ENCODE results near the gene SERINC4. TPM values are rescaled to one million over a fixed set of nuclear protein-coding genes. Genes with fewer than 3 reads are reported as not detected.
A peak's percentile ranks its signal among the peaks of the same experiment; 100 is the strongest.

SERINC4 gene
- total and polyA plus RNA-seq, 8 donors: 0.37 to 0.55 TPM; not detected in 6

- peak overlapping the region; percentile 63 to 99 (median 86) for H3K4me3 ChIP-seq
- H3K4me1 ChIP-seq: peaks cover 31 to 64% (median 59%) of the 10 kb centered on the region in 4 donors
- intact Hi-C loops (cut with DNase I; ENCODE audit: low total_unique reads): no loop called here
- H3K9me3 ChIP-seq: no peaks in the 10 kb centered on the region
- 66 to 75% (median 68%) methylated on average over 10 of the region's 10 CpGs for WGBS, 5 donors
- peak overlapping the region; percentile 94 to 99 (median 99) for H3K27ac ChIP-seq
- no peaks in the 10 kb centered on the region for H3K27me3 ChIP-seq
- no peak for TF ChIP-seq EP300 (IDR thresholded peaks at IDR 0.05)
- TF ChIP-seq POLR2A (IDR thresholded peaks at IDR 0.05): no peak
- no peak for TF ChIP-seq POLR2AphosphoS5 (IDR thresholded peaks at IDR 0.05)
- TF ChIP-seq CTCF (IDR thresholded peaks at IDR 0.05): no peak
- DNase-seq: peak in 1 of 2 donors; percentile 30
- peaks cover 30 to 55% (median 51%) of the 10 kb centered on the region in 4 donors for H3K36me3 ChIP-seq
These were observed 6.4 kb downstream of the SERINC4 start for GRCh38 chr15:43793647-43794046.

- WGBS, 5 donors: 1% methylated on average over 33 of the region's 33 CpGs
- intact Hi-C loops (cut with DNase I; ENCODE audit: low total_unique reads): no loop called here
These were observed 7.1 kb downstream of the SERINC4 start for GRCh38 chr15:43792761-43793476.

GRCh38 chr15:43791993-43792760 lies 7.8 kb downstream of the SERINC4 start, which contains the start of gene SERF2:
SERF2 (plus strand) TSS chr15:43792320; CDS start chr15:43792377, 57 bp downstream.
- H3K9me3 ChIP-seq: no peaks in the 10 kb centered on the region
- 0 to 1% (median 0%) methylated on average over 35 to 66 of the region's 66 CpGs for WGBS, 5 donors
- peak; percentile 100 for DNase-seq
- no peaks in the 10 kb centered on the region for H3K27me3 ChIP-seq
- H3K4me3 ChIP-seq: peak within 1 kb of the TSS; percentile 63 to 99 (median 86)
- peak within 1 kb of the TSS; percentile 94 to 99 (median 99) for H3K27ac ChIP-seq
- peaks cover 31 to 49% (median 44%) of the 10 kb centered on the region in 4 donors for H3K4me1 ChIP-seq
- peak in 2 of 4 donors; percentile 99 for TF ChIP-seq POLR2A (IDR thresholded peaks at IDR 0.05)
- TF ChIP-seq POLR2AphosphoS5 (IDR thresholded peaks at IDR 0.05): peak; percentile 99 to 100 (median 100)
- TF ChIP-seq EP300 (IDR thresholded peaks at IDR 0.05): no peak
- no peak for TF ChIP-seq CTCF (IDR thresholded peaks at IDR 0.05)
- intact Hi-C loops (cut with DNase I; ENCODE audit: low total_unique reads): no loop called here
- H3K36me3 ChIP-seq: peaks cover 30 to 42% (median 40%) of the 10 kb centered on the region in 4 donors

More at GRCh38 chr15:43792761-43793476, 7.1 kb downstream of the SERINC4 start:
- TF ChIP-seq POLR2A (IDR thresholded peaks at IDR 0.05): no peak
- TF ChIP-seq POLR2AphosphoS5 (IDR thresholded peaks at IDR 0.05): peak in 2 of 3 donors; percentile 14 to 60
- no peaks in the 10 kb centered on the region for H3K27me3 ChIP-seq
- H3K27ac ChIP-seq: peak overlapping the region; percentile 94 to 99 (median 99)
- peaks cover 31 to 56% (median 52%) of the 10 kb centered on the region in 4 donors for H3K4me1 ChIP-seq
- peak in 1 of 2 donors; percentile 74 for DNase-seq
- H3K36me3 ChIP-seq: peaks cover 30 to 50% (median 47%) of the 10 kb centered on the region in 4 donors
- H3K4me3 ChIP-seq: peak overlapping the region; percentile 63 to 99 (median 86)
- H3K9me3 ChIP-seq: no peaks in the 10 kb centered on the region

- Histone ChIP-seq H3K4me3 (no peak overlapping the region), H3K27me3 (no peaks in the 10 kb centered on the region), H3K36me3 (peaks cover 11 to 15% (median 12%) of the 10 kb centered on the region in 4 donors), H3K27ac (peak overlapping the region in 1 of 5 donors; percentile 35), H3K4me1 (peaks cover 15 to 21% (median 18%) of the 10 kb centered on the region in 4 donors), H3K9me3 (no peaks in the 10 kb centered on the region)
- TF ChIP-seq POLR2AphosphoS5 (IDR thresholded peaks at IDR 0.05) (no peak), EP300 (IDR thresholded peaks at IDR 0.05) (no peak), POLR2A (IDR thresholded peaks at IDR 0.05) (no peak), CTCF (IDR thresholded peaks at IDR 0.05) (no peak)
- intact Hi-C loops (cut with DNase I; ENCODE audit: low total_unique reads): no loop called here
- DNase-seq: no peak
- WGBS, 5 donors: 94 to 100% (median 97%) methylated on average over 3 of the region's 3 CpGs
These were observed 10.6 kb downstream of the SERINC4 start for GRCh38 chr15:43789409-43789808.

Data from stomach (tissue), 9 donors.